Hematopoietic multipotent progenitor cell treated with erythropoietin and hydrocortisone succinate and interleukin-3 and kit ligand, for 6 days (in vitro differentiated cells): ENCODE data around the gene UBAP2L.
A peak's percentile ranks its signal among the peaks of the same experiment; 100 is the strongest.
"Not testable (repeated sequence)": the region's sequence is repeated elsewhere in the genome, so short reads cannot be mapped to it uniquely, and the experiment has no call there.

Experiments
- DNase-seq: peaks from one replicate; pipeline ENCODE4 v3.0.0-alpha.2; 2015

Gene UBAP2L

DNA sequence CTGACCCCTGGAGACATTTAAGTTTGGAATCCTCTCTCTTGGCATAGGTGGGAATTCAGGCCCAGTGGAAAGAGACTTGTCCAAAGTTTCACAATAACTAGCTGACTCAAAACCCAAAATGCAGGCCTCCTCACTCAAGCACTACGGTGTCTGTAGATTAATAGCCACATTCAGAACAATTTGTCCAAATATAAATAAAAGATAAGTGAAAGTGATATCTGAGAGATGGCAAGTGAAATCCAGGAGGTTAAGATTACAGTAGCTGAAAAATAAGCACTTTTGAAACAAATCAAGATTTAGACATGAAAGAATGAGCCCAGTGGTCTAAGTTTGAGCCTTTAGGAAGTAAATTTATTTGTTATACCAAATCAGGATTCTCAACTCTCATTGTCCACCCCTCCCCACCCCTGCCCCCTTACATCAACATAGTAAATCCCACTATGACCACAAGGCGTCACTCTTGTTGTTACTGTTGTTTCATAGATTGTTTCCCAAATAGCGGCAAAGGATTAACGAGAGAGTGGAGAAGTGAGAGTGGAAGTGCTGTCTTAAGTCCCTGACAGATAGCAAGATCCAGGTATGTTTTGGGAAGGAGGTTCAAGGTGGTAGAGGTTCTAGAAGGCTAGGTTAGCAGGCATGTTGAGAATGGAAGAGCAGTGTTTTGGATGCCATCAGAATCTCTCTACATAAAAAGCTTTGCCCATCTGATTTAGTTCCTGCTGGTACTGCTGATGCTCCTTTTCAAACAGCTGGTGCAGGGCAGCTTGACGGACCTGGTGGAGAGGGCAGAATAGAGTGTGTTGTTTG, 21.8 kb upstream of the UBAP2L start:
- peak; percentile 86 for DNase-seq

DNA sequence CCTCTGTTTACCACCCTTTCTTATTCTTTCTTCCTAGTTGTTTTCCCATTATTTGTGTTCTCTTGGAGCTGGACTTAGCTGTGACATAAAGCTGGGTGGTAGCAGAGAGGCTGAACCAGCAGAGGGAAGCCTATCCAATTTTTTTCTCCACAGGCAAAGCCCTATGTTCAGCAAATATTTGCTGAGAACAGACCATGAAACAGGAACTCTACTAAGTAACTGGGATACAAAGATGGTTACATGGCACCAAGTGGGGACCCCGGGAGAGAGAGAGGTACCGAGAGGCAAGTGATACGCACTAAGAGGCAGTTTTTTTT, 21.2 kb upstream of the UBAP2L start:
- no peak for DNase-seq

DNA sequence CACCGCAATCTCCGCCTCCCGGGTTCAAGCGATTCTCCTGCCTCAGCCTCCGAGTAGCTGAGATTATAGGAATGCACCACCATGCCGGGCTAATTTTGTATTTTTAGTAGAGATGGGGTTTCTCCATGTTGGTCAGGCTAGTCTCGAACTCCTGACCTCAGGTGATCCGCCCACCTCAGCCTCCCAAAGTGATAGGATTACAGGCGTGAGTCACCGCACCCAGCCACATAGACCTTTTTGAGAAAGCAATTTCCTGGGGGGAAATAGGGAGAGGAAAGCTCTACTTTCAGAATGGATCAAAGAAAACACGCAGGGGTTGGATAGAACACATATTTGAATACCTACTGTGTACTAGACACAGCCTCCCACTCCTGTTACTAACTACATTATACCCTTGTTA, 15.0 kb upstream of the UBAP2L start:
- not testable (repeated sequence) for DNase-seq

DNA sequence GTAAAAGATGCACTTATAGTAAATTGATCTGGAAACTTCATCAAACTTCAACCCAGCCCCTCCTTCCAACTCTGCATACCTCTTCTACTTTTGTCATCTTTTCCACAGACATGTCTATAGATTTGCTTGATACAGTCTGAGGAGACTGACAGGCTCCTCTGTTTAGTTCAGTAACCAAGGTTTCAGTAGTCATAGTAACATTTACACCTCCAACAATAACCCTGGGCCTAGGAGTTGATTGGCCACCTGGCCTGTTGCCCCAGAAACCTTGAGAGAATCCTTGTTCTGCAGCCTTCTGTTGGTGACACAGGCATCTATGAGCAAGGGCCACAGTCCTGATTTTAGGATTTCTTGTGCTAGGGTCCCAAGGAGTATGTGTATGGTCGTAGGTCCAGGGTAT, 14.6 kb upstream of the UBAP2L start, which contains the start of gene CFAP141:
Gene CFAP141 (minus strand): TSS at position 138 of the 400 bp plus-strand sequence. CDS start 26 bp downstream, at position 112.
- DNase-seq, result no peak

DNA sequence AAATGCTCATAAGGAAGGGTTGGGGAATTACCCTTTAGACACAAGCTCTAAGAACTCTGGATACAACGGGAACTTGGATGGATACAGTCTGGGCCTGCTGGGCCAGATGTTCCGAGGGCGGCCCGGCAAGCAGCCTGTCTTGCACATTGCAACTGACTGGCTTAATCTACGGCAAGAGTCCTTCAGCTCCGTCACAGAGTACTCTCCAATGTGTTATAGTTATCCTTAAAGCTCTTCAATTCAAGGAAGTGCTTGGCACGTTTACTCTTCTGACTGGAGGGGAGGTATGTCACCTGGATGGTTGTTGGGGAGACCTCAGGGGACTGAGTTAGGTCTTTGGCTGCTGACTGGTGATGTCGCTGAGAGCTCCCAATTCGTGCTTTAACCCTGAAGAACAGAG, 13.5 kb upstream of the UBAP2L start:
- DNase-seq, result no peak

DNA sequence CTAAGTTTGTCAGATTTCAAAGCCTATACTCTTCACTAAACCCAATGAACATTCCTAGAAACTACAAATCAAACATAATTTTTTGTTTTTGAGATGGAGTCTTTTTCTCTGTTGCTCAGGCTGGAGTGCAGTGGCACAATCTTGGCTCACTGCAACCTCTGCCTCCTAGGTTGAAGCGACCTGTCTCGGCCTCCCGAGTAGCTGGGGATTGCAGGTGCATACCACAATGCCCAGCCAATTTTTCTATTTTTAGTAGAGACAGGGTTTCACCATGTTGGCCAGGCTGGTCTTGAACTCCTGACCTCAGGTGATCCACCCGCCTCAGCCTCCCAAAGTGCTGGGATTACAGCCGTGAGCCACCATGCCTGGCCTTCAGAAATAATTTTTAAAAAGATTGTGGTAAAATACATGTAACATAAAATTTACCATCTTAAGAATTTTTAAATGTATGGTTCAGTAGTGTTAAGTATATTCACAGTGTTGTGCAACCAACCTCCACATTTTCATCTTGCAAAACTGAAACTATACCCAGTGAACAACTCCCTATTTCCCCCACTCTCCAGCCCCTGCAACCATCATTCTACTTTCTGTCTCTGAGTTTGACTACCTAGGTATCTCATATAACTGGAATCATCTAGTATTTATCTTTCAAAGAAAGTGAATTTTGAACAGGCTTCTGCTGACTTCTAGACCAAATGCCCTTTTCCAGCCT, 11.9 kb upstream of the UBAP2L start:
- no peak for DNase-seq

- DNase-seq, result no peak
Observed at GRCh38 chr1:154212083-154212482, 8.7 kb upstream of the UBAP2L start.

- DNase-seq, result no peak
Observed at GRCh38 chr1:154213274-154213673, 7.5 kb upstream of the UBAP2L start.

GRCh38 chr1:154218545-154218944, 2.2 kb upstream of the UBAP2L start:
- peak; percentile 26 for DNase-seq

DNA sequence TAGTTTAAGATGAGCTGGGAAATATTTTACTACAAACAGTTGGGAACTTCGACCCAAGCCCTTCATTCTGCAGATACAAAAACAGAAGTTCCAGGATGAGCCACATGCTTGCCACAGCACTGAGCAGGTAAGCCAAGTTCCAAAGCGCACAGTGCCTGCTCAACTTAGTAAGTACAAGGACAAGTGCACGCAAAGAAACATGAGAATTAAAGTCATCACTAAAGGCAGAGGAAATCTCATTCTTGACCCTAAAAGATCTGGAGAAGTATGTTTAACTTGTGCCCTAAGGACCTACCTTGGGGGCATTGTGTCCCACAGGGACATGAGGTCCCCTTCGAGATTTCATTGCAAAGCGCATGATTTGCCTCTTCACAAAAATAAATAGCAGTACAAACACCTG, 1.2 kb upstream of the UBAP2L start:
- peak; percentile 60 for DNase-seq

DNA sequence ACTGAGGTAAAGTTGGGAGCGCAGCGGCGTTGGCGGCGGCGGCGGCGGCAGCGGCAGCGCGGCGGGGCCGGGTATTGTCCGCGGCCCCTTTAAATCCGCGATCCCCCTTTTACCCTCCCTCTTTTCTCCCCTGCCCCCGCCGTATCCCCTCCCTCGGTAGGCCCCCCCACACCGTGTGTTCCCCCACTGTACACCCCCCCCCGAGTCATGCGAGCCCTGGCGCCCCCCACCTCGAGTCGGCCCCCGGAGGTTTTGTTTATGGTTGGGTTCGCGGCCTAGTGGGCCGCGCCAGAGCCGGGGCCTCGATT, 169 bp downstream of the UBAP2L start:
- DNase-seq, result no peak

- peak; percentile 76 for DNase-seq
Observed at GRCh38 chr1:154221278-154222001, 685 bp downstream of the UBAP2L start.

- DNase-seq, result peak; percentile 18
Observed at GRCh38 chr1:154222518-154222917, 1.8 kb downstream of the UBAP2L start.

DNA sequence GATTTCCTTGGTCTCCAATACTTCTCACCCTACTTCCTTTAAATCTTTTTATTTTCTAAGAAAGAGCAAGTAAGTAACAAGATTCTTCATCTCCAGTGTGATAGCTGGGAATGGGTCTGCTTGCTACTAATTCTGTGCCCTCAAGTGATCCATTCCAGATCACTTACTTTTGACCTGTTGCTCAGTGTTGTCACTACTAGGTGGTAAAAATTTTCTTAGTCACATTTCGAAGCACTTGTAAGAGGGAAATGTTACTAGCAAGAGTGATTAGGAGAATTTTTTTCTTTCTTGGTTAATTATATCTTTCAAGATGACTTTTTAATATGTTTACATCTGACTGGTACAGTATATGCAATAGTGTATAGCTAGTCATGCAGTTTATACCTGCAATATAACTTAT, 2.2 kb downstream of the UBAP2L start:
- DNase-seq, result no peak

- DNase-seq, result no peak
Observed at GRCh38 chr1:154223621-154224020, 2.9 kb downstream of the UBAP2L start.

DNA sequence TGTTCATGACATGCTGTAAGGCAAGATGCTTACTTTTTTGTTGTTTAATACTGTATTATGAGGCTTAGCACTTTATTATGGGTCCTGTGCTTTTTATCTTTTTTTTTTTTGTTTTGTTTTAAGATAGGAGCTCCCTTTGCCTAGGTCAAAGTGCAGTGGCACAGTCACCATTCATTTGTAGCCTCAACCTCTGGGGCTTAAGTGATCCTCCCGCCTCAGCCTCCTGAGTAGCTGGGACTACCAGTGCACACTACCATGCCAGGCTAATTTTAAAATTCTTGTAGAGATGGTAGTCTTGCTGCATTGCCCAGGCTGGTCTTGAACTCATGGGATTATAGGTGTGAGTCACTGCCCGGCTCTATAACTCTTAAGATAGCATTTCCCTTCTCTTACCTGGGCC, 4.6 kb downstream of the UBAP2L start:
- no peak for DNase-seq

GRCh38 chr1:154231112-154231511, 10.4 kb downstream of the UBAP2L start:
- not testable (repeated sequence) for DNase-seq

DNA sequence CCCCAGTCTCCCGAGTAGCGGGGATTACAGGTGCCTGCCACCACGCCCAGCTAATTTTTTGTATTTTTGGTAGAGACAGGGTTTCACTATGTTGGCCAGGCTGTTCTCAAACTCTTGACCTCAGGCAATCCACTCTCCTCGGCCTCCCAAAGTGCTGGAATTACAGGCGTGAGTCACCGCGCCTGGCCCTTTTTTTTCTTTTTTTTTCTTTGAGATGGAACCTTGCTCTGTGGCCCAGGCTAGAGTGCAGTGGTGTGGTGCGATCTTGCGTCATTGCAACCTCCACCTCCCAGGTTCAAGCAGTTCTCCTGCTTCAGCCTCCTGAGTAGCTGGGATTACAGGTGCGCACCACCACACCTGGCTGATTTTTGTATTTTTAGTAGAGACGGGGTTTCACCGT, 12.4 kb downstream of the UBAP2L start:
- DNase-seq, result not testable (repeated sequence)

DNA sequence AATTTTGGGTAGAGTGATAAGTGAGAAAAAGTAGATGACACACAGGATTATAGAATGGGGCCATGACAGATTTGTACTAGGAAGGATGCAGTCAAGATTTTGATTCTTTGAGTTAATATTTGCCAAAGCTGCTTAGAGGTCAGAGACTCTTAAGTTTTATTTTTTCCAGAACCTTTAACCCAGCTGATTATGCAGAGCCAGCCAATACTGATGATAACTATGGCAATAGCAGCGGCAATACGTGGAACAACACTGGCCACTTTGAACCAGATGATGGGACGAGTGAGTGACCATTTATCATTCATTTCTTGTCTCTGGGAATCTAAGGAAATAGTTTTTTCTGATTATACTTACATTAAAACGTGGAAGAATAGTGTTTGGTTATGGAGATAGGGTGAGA, 16.1 kb downstream of the UBAP2L start:
- no peak for DNase-seq

DNA sequence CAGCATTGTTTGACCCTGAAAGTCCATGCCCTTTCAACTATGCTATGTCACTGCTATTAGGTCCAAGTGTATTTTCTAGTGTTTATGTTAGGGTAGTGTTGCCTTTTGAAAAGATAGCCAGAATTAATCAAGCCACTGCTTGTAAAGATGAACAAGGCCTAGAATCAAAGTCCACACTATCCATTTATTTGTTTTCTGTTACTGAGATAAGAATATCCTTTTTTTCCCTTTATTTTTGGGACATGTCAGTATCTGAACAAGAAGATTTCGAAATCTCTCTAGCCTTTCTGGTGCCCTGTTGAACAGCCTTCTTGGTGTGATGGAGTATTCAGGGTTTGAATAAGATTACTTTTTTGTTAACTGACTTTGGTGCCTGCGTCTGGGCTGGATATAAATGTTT, 16.7 kb downstream of the UBAP2L start:
- DNase-seq, result no peak

DNA sequence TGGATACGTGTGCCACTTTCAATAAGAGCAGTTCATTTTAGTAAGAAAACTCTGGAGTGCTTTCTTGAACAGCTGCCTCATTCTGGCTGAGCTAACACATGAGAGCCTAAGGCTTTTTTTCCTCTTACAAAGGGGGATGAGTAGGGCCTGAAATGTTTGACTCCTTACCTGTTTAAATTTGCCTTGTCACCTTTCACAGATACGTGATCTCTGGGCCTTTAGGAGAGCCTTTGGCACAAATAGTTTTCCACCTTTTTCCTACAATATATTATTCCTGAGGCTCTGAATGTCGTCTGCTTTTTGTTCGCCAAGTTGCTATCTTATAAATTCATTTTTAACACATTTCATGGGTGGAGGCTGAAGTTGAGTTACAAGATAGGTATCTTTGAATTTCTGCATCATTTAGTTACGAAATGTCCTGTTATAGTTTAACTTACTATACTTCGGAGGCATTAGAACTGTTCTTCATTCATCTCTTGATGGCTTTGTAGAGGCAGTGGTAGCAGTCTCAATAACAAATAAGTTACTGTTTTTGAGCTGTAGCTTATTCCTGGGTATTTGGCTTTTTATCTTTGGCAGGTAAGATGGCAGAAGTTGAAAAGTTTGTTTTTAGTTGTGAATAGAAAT, 17.2 kb downstream of the UBAP2L start:
- no peak for DNase-seq

- DNase-seq, result no peak
Observed at GRCh38 chr1:154239491-154239890, 18.7 kb downstream of the UBAP2L start.

- no peak for DNase-seq
Observed at GRCh38 chr1:154240294-154240833, 19.6 kb downstream of the UBAP2L start.
